Measurements from ENCODE around the gene PYGO1.
"Not testable (repeated sequence)": the region's sequence is repeated elsewhere in the genome, so short reads cannot be mapped to it uniquely, and the experiment has no call there.

The PYGO1 gene

GRCh38 chr15:55613727-55614126 lies 25.6 kb upstream of the PYGO1 start:
- DNase-seq (ENCODE audit: low read depth): no peak

GRCh38 chr15:55606214-55606613 lies 18.1 kb upstream of the PYGO1 start:
- DNase-seq (ENCODE audit: low read depth): no peak
- no peak for TF ChIP-seq MYC (IDR thresholded peaks at IDR 0.05; ENCODE audit: low read depth, low read length)
- TF ChIP-seq CTCF (IDR thresholded peaks at IDR 0.05; ENCODE audit: low read depth, low read length): no peak
- TF ChIP-seq POLR2A (IDR thresholded peaks at IDR 0.05; ENCODE audit: extremely low read depth, insufficient read length): no peak
- TF ChIP-seq MAX (IDR thresholded peaks at IDR 0.05; ENCODE audit: low read depth, low read length): no peak

More at GRCh38 chr15:55613727-55614126, 25.6 kb upstream of the PYGO1 start:
- no peak overlapping the region for H3K4me3 ChIP-seq (ENCODE audit: low read depth, low read length)
- no peak for TF ChIP-seq CTCF (IDR thresholded peaks at IDR 0.05; ENCODE audit: low read depth, low read length)
- no peak for TF ChIP-seq MAX (IDR thresholded peaks at IDR 0.05; ENCODE audit: low read depth, low read length)
- TF ChIP-seq MYC (IDR thresholded peaks at IDR 0.05; ENCODE audit: low read depth, low read length): no peak
- no peak for TF ChIP-seq POLR2A (IDR thresholded peaks at IDR 0.05; ENCODE audit: extremely low read depth, insufficient read length)

GRCh38 chr15:55601374-55601773 lies 13.2 kb upstream of the PYGO1 start:
- H3K4me3 ChIP-seq (ENCODE audit: low read depth, low read length): no peak overlapping the region
- no peak for TF ChIP-seq MAX (IDR thresholded peaks at IDR 0.05; ENCODE audit: low read depth, low read length)
- TF ChIP-seq POLR2A (IDR thresholded peaks at IDR 0.05; ENCODE audit: extremely low read depth, insufficient read length): no peak
- no peak for TF ChIP-seq CTCF (IDR thresholded peaks at IDR 0.05; ENCODE audit: low read depth, low read length)
- TF ChIP-seq MYC (IDR thresholded peaks at IDR 0.05; ENCODE audit: low read depth, low read length): no peak
- no peak for DNase-seq (ENCODE audit: low read depth)

More at GRCh38 chr15:55606214-55606613, 18.1 kb upstream of the PYGO1 start:
- H3K4me3 ChIP-seq (ENCODE audit: low read depth, low read length): no peak overlapping the region

- no peak for DNase-seq (ENCODE audit: low read depth)
- TF ChIP-seq MYC (IDR thresholded peaks at IDR 0.05; ENCODE audit: low read depth, low read length) (no peak), CTCF (IDR thresholded peaks at IDR 0.05; ENCODE audit: low read depth, low read length) (no peak), MAX (IDR thresholded peaks at IDR 0.05; ENCODE audit: low read depth, low read length) (no peak), POLR2A (IDR thresholded peaks at IDR 0.05; ENCODE audit: extremely low read depth, insufficient read length) (no peak)
- H3K4me3 ChIP-seq (ENCODE audit: low read depth, low read length): no peak overlapping the region
These were observed 11.3 kb upstream of the PYGO1 start for GRCh38 chr15:55599439-55599838.

GRCh38 chr15:55593019-55593418 lies 4.9 kb upstream of the PYGO1 start:
- DNase-seq (ENCODE audit: low read depth); H3K4me3 ChIP-seq (ENCODE audit: low read depth, low read length): not testable (repeated sequence)

GRCh38 chr15:55590788-55591187 lies 2.6 kb upstream of the PYGO1 start:
- TF ChIP-seq POLR2A (IDR thresholded peaks at IDR 0.05; ENCODE audit: extremely low read depth, insufficient read length): no peak
- no peak for TF ChIP-seq CTCF (IDR thresholded peaks at IDR 0.05; ENCODE audit: low read depth, low read length)
- no peak for TF ChIP-seq MYC (IDR thresholded peaks at IDR 0.05; ENCODE audit: low read depth, low read length)
- no peak for TF ChIP-seq MAX (IDR thresholded peaks at IDR 0.05; ENCODE audit: low read depth, low read length)
- H3K4me3 ChIP-seq (ENCODE audit: low read depth, low read length): no peak overlapping the region
- no peak for DNase-seq (ENCODE audit: low read depth)
